ENCODE measurements around the gene ZMAT3. TPM values are rescaled to one million over a fixed set of nuclear protein-coding genes. Genes with fewer than 3 reads are reported as not detected.
A peak's percentile ranks its signal among the peaks of the same experiment; 100 is the strongest.
"Not testable (repeated sequence)": the region's sequence is repeated elsewhere in the genome, so short reads cannot be mapped to it uniquely, and the experiment has no call there.

ZMAT3 gene
- total RNA-seq, 1 donor from 2014 or later: 14.4 TPM

DNA sequence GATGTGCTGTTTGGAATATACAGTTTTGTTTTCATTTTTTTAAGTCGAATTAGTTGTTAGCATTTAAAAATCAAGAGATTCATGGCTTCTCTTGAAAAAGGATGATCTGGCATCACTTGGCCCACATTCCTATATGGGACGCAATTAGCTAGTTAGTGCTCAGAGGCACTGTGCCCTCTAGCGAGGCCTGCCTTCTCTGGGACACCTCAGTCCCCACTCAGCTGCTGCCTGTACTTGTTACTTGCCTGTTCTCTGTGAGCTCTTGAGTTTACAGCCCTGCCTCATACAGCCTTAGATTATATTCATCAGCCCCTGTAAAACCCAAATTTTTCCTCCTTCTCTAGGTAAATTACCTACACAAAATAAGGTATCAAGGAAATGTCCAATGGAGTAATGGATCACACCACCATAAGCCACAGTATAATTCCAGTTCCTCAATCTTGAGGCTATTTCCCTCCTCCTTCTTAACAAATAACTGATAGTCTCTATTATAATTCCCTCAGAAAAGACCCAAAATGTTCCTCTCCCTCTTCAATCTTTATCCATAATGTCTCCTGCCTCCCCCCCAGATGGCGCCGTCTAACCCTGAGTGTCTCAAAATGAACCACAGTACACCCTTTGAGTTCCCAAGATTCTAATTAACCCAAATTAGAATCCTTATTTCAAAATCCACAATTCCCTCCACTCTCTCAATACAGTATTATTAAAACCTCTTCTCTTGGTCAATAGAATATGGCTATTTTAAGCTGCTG lies 2.7 kb downstream of the ZMAT3 start:
- DNase-seq (ENCODE audit: low spot score): no peak

DNA sequence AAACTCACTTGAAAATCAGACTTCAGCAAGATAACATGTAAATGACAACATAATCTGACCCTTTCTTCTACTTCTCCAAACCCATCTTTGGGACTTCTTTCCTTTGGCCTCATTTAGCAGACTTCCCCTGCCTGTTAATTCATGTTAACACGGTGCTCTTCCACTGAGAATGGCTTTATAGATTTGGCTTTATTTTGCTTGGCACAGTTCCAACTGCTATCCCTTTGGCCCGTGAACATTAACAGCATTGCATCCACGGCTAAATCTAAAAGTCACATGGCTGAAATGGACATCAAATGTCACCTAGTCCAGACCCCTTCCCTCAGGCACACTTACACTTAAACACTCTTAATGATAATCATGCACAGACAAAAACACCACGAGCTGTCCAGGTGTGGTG lies 3.8 kb downstream of the ZMAT3 start:
- no peak for DNase-seq (ENCODE audit: low spot score)

DNA sequence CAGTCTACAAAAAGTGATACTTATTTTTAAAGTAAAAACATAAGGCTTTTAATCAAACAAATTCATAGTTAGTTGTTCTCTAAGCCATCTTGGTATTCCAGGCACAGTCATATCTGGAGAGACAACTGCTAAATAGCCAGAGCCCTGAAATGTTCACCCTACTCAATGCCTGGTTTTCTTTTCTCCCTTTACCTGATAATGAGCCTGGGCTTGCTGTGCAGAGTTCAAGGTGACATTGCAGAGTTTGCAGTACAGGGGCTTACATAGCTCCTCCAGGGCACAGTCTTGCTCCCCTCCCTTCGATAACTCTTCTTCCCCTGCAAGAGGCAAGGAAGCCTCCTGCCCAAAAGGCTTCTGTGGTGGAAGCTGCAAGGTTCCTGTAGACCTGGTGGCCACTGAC lies 4.3 kb downstream of the ZMAT3 start:
- DNase-seq (ENCODE audit: low spot score): no peak

DNA sequence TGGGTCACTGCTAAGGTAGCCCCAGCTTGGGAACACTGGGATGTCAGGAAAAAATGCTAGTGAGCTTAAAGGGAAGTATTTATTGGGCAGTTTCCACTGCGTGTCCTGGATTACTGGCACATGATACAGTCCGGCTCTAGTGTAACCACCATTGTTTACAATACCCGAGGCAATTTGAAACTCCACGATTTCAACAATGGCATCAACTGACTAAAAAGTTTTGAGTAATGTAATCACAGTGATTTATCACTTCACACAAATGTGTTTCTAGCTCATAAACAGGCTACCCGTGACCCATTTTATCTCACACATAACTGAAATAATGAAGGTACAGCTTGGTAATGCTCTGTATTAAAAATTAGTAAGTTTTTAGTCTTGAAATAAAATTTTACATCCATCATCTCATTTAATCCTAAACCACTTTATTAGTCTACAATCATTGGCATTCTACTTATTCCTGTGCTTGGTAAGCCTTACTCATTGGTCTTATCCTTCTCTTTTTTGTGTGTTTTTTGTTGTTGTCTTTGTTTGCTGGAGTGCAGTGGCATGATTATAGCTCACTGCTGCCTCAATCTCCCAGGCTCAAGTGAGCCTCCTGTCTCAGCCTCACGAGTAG lies 7.6 kb downstream of the ZMAT3 start:
- no peak for DNase-seq (ENCODE audit: low spot score)

DNA sequence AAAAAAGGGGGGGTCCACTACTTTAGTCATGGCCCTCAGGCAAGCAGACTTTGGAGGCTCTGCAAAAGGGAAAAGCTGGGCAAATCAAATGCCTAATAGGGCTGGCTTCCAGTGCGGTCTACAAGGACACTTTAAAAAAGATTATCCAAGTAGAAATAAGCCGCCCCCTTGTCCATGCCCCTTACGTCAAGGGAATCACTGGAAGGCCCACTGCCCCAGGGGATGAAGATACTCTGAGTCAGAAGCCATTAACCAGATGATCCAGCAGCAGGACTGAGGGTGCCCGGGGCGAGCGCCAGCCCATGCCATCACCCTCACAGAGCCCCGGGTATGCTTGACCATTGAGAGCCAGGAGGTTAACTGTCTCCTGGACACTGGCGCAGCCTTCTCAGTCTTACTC lies 15.3 kb downstream of the ZMAT3 start:
- DNase-seq (ENCODE audit: low spot score): no peak

DNA sequence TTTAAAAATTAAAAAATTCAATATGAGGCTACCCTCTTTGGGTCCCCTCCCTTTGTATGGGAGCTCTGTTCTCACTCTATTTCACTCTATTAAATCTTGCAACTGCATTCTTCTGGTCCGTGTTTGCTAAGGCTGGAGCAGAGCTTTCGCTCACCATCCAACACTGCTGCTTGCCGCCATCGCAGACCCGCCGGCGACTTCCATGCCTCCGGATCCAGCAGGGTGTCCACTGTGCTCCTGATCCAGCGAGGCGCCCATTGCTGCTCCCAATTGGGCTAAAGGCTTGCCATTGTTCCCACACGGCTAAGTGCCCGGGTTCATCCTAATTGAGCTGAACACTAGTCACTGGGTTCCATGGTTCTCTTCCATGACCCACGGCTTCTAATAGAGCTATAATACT lies 17.0 kb downstream of the ZMAT3 start:
- not testable (repeated sequence) for DNase-seq (ENCODE audit: low spot score)

DNA sequence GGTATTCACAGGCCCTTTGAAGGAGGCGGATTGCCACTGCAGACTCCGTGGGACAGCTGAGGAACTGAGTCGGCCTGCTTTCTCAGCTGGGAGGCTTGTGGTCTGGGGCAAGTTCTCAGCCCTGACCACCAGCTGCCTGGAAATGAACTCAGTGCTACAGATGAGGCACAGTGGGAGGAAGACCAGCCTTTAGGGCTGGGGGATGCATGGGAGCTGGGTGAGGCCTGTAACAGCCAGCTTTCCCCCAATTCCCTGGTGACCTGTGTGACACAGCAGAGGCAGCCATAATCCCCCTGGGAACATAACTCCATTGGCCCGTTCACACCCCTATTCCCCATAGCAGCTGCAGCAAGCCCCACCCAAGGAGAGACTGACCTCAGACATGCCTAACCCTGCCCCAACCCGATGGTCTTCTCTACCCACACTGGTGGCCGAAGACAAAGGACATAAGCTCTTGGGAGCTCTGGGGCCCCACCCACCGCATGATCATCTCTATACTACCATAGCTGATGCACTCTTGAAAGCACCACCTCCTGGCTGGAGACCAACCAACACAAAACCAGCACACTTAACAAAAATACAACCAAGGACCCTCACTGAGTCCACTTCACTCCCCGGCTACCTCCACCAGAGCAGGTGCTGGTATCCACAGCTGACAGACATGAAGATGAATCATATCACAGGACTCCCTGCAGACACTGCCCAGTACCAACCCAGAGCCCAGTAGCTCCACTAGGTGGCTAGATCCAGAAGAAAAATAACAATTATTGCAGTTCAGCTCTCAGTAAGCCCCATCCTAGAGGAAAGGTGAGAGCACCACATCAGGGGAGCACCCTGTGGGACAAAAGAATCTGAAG lies 24.9 kb downstream of the ZMAT3 start:
- no peak for DNase-seq (ENCODE audit: low spot score)

DNA sequence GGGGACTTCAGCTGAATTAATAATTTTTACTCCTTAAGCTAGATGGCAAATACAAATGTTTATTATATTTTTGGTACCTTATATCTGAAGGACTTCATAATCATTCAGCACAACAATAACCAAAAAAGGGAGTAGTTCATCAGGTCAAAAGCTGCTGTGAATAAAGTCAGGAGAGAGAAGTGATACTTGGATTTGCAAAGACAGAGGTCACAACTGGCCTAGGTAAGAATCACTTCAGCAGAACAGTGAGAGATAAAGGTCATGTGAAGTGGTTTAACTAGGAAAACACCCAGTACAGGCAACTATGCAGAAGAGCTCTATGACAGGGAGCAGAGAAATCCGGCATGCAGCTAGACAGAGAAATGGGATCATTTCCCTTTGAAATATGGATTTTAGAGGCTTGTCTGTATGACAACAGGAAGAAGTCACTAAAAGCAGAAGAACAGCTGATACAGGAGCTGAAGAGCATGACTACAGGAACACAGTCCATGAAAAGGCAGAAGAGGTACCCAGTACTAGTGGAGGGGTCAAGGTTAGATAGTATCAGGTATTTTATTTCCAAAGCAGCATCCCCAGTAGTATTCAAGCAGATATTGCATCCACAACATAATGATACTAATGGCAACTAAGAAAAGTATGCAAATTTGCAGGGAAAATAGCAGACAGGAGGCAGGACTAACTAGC lies 25.7 kb downstream of the ZMAT3 start:
- DNase-seq (ENCODE audit: low spot score): no peak

DNA sequence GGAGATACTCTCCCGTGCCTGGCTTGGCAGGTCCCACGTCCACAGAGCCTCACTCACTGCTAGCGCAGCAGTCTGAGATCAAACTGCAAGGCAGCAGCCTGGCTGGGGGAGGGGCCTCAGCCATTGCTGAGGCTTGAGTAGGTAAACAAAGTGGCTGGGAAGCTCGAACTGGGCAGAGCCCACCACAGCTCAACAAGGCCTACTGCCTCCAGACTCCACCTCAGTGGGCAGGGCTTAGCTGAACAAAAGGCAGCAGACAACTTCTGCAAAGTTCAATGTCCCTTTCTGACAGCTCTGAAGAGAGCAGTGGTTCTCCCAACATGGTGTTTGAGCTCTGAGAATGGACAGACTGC lies 32.7 kb downstream of the ZMAT3 start:
- not testable (repeated sequence) for DNase-seq (ENCODE audit: low spot score)

DNA sequence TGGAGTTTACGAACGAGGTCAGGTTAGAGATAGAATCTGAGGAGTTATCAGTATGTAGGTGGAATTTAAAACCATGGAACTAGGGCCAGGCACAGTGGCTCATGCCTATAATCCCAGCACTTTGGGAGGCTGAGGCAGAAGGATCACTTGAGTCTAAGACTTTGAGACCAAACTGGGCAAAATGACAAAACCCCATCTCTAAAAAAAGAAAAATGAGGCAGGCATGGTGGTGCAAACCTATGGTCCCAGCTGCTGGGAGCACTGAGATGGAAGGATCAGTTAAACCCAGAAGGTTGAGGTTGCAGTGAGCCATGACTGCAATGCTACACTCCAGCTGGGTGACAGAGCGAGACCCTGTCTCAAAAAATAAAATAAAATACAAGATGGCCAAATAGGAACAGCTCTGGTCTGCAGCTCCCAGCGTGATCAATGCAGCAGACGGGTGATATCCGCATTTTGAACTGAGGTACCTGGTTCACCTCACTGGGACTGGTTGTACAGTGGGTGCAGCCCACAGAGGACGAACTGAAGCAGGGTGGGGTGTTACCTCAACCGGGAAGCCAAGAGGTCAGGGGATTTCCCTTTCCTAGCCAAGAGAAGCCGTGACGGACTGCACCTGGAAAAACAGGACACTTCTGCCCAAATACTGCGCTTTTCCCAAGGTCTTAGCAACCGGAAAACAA lies 33.3 kb downstream of the ZMAT3 start:
- DNase-seq (ENCODE audit: low spot score): no peak

DNA sequence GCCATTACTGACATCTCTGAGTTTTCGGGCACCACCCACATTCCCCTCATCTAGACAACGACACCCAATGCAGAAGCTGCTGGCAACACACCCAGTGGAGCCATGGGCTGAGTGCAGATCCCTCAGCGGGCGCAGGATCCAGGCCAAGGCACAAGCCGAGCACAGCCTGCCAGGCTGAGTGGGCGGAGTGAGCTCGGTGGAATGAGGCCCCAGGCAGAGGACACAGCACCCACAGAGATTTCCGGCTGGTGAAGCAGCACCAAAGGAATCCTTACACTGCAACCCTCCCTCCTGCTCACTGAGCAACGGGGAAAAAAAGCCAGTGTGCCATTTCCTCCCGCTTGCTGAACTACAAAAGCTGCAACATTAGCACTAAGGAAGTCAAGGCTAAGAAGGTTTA lies 34.3 kb downstream of the ZMAT3 start:
- peak; percentile 54 for DNase-seq (ENCODE audit: low spot score)

DNA sequence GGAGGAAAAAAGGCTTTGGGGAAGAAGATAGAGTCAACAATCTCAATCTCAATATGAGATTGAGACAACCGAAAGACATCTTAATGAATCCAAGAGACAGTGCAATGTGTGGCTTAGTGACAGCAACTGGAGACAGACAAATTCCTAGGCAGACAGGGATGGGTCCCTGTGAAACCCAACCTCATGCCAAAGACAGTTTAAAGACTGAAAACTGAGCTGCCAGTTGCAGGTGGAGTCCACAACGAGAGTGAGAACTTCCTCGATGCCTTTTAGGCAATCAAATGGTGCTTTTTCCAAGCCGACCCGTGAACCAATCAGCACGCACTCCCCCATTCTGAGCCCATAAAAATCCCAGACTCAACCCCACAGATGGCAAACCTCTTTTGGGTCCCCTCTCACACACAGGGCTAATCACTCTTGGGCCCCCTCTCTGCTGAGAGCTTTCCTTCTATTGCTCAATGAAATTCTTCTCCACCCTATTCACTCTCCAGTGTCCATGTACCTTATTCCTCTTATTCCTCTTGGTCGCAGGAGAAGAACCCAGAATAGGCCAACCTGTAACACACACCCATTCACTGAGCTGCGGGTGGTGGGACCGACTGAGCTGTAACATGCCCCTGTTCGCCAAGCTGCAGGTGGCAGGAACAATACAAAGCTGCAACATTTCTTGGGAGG lies 34.8 kb downstream of the ZMAT3 start:
- DNase-seq (ENCODE audit: low spot score): no peak

DNA sequence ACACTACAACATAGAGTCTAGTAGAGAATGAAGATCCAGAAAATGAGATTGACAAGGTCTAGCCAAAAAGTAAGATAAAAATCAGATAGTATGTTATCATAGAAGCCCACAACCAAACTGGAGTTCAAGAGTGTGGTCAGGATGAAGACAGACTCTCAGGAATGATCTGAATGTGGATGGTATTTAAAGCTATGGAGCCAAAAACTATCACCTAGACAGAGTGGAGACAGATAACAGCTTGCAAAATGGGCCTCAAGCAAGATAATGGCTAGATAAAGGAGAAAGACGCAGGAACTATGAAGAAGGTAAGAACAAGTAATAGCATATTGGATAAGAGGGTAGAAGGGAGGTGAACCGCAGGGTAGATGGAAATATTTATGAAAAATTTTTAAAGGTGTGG lies 35.4 kb downstream of the ZMAT3 start:
- DNase-seq (ENCODE audit: low spot score): no peak

DNA sequence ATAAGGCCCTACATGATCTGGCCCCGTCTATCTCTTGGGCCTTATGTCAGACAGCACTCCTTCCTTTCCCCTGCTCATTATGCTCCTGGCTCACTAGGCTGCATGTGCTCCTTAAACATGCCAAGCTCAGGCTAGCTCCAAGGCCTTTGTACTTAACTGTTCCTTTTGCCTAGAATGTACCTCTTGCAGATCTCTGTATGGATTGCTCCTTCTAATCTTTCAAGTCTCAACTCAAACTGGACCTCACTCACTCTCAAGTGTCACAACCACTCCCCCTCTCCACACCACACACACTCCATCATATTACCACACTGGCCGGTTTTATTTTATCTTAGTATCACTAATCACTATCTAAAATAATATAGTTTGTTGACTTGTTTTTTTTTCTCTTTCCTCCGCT lies 36.4 kb downstream of the ZMAT3 start:
- DNase-seq (ENCODE audit: low spot score): no peak

DNA sequence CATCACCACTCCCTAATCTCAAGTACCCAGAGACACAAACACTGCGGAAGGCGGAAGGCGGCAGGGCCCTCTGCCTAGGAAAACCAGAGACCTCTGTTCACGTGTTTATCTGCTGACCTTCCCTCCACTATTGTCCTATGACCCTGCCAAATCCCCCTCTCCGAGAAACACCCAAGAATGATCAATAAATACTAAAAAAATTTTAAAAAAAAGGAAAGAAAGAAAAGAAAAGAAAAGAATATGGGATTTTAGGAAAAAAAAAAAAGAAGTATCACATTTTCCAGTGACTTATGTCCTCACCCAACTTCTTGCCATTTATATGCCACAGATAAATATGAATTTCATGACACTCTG lies 38.3 kb downstream of the ZMAT3 start:
- not testable (repeated sequence) for DNase-seq (ENCODE audit: low spot score)

DNA sequence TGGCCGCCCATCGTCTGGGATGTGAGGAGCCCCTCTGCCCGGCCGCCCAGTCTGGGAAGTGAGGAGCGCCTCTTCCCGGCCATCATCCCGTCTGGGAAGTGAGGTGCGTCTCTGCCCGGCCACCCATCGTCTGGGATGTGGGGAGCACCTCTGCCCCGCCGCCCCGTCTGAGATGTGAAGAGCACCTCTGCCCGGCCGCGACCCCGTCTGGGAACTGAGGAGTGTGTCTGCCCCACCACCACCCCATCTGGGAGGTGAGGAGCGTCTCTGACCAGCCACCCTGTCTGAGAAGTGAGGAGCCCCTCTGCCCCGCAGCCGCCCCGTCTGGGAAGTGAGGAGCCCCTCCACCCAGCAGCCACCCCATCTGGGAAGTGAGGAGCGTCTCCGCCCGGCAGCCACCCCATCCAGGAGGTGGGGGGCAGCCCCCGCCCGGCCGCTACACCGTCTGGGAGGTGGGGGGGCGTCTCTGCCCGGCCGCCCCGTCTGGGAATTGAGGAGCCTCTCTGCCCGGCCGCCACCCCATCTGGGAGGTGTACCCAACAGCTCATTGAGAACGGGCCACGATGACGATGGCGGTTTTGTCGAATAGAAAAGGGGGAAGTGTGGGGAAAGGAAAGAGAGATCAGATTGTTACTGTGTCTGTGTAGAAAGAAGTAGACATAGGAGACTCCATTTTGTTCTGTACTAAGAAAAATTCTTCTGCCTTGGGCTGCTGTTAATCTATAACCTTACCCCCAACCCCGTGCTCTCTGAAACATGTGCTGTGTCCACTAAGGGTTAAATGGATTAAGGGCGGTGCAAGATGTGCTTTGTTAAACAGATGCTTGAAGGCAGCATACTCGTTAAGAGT lies 38.9 kb downstream of the ZMAT3 start:
- not testable (repeated sequence) for DNase-seq (ENCODE audit: low spot score)

DNA sequence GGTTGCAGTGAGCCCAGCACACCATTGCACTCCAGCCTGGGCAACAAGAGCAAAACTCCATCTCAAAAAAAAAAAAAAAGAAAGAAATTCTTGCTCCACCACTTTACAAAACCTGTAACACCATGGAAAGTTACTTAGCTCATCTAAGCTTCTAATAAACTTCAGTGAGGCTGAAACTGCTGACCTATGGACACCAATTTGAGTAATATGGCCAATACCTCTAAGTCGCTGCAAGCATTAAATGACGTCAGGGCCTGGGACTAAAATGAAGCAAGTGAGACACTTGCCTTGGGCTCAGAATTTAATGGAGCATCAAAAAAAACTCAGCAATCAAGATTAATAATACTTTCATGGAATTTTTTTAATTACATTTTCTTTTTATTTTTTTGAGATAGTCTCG lies 42.5 kb downstream of the ZMAT3 start:
- DNase-seq (ENCODE audit: low spot score): no peak

DNA sequence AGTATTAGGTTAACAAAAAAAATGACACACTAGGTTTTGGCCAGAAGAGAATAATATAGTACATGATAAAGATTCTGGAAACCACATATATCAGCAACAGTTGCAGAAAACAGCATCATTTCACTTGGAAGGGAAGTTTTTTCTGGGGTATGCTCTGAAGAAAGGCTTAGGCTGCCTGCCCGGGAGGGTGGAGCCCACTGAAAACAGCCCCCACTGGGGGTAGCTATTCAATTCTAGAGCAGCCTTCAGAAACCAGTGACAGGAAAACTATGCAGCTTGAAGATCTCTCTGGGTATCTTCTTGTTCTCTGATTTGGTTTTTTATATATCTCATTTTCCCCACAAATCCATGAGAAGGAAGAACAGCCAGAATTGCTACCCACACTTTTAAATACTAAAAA lies 43.2 kb downstream of the ZMAT3 start:
- peak; percentile 42 for DNase-seq (ENCODE audit: low spot score)

DNA sequence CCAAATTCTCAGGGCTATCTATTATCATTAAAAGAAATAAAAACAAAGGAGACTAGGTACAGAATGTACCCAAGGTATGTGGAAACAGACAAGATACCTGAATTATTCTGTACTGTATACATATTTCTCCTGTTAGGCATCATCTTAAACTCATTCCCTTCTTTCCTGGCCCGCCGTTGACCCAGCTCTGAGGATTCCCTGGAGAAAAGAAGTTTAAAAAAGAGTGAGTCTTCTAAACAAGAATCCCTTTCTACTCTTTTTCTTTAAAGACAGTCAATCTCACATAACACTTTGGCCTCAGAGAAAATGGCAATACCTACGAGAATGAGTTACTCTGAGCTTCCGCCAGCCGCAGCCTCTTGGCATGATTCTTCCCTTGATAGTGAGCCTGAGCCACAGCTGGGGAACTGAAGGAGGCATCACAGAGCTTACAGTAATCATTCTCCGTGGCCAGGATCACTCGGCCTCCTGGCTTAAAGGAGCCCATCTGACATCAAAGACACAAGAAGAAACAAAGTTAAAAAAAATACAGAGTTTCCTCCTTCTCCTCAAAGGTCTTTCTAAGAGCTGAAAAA lies 44.2 kb downstream of the ZMAT3 start:
- peak; percentile 79 for DNase-seq (ENCODE audit: low spot score)

DNA sequence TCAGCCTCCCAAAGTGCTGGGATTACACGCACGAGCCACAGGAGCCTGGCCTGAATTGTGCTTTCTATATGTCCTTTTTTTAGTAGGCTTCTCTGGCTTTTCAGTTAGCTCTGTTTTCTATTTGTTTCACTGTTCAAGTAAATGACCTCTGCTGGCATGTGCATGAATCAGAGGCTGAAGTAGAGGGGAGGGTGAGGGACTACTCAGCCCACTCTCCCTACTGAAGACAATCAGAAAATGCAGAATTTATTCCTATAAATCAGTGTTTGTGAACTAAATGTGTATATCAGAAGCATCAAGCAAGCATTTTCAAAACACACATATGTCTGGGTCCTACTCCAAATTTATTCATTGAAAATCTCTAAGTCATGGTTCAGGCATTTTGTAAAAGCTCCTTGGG lies 45.0 kb downstream of the ZMAT3 start:
- DNase-seq (ENCODE audit: low spot score): peak; percentile 50
